Epidermal melanocyte (primary cell): ENCODE data around the gene NBPF3.

ENCODE experiments used
- DNase-seq: peaks from one replicate; pipeline ENCODE4 v3.0.0; 2011; ENCODE audit warnings: low spot score; ENCODE audit not compliant: insufficient read length

Gene NBPF3

GRCh38 chr1:21491488-21492355, 51.8 kb downstream of the NBPF3 start:
- no peak for DNase-seq

DNA sequence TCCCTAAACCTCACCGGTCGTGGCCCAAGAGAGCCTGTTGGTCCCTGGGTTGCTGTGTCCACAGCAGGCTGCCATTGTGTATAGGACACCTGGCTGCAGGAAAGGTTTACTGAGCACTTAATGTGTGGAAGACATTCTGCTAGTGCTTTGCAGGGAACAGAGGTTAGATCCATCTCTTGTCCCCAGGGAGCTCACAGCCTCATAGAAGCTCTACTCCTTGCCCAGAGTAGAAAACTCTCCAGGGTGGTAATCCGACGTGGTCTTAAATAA, 52.4 kb downstream of the NBPF3 start:
- DNase-seq, result no peak

- no peak for DNase-seq
Observed at GRCh38 chr1:21494196-21494595, 54.3 kb downstream of the NBPF3 start.

- DNase-seq, result no peak
Observed at GRCh38 chr1:21495225-21495820, 55.4 kb downstream of the NBPF3 start.

DNA sequence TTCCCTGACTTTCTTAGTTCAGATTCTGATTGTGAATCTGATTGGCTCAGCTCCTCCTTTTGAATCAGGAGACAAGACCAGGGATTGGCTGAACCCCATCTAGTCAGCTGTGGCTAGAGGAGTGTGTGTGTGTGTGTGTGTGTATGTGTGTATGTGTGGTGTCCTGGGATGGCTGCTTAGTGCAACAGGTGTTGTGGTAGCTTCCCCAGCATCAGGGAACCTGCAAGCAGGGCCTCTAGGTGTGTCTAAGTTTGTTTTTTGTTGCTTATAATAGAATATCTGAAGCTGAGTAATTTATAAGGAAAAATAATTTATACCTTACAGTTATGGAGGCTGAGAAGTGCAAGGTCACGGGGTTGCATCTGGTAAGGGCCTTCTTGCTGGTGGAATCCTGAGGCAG, 56.1 kb downstream of the NBPF3 start:
- DNase-seq, result no peak

- no peak for DNase-seq
Observed at GRCh38 chr1:21496886-21497285, 56.9 kb downstream of the NBPF3 start.

- DNase-seq, result no peak
Observed at GRCh38 chr1:21497466-21498061, 57.6 kb downstream of the NBPF3 start.

- DNase-seq, result no peak
Observed at GRCh38 chr1:21499283-21499950, 59.5 kb downstream of the NBPF3 start.

DNA sequence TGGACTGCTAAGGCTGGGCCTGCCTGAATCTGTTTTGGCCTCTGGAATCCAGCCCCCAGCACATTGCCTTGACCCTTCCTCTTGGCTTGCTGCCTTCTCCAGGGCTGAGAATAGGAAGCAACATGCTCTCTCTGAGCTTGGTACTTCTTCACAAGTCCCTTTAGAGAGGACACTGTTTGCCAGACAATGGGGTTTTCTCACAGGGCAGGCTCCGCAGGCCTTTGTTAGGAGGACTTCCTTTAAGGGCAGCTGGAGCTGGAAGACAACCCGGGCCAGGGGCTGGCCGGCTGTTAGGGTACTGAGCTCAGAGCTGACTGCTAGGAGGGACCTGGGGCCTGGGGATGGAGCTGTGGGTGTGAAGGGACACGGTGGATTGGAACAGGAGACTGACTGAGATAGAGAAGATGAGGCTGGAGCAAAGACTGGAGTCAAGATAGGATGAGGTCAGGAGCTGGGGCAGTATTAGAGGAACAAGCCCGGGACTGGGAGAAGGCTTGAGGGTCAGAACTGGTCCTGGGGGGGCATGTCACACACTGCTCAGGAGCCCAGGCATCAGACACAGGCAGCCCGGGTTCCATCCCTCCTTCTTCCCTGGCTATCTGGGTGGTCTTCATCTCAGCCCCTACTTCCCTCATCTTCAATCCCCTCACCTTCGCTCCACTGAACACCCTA, 63.9 kb downstream of the NBPF3 start:
- DNase-seq, result no peak

DNA sequence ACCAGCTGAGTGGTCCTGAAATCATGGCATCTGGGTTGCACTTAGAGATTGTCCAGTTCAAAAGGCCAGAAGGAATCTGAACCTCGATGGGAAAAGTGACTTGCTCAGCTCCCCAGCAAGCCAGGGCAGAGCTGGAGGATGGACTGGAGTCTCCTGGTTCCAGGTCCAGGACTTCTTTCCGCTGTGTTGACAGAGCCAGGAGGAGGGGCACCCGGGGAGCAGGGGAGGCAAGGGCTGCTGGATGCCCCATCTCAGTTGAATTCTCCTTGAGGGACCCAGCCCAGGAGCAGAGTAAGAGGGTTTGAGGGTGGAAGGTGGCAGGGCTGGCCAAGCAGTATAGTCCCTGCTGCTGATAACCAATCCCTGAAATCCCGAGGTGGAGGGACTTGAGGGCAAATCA, 66.9 kb downstream of the NBPF3 start:
- no peak for DNase-seq

DNA sequence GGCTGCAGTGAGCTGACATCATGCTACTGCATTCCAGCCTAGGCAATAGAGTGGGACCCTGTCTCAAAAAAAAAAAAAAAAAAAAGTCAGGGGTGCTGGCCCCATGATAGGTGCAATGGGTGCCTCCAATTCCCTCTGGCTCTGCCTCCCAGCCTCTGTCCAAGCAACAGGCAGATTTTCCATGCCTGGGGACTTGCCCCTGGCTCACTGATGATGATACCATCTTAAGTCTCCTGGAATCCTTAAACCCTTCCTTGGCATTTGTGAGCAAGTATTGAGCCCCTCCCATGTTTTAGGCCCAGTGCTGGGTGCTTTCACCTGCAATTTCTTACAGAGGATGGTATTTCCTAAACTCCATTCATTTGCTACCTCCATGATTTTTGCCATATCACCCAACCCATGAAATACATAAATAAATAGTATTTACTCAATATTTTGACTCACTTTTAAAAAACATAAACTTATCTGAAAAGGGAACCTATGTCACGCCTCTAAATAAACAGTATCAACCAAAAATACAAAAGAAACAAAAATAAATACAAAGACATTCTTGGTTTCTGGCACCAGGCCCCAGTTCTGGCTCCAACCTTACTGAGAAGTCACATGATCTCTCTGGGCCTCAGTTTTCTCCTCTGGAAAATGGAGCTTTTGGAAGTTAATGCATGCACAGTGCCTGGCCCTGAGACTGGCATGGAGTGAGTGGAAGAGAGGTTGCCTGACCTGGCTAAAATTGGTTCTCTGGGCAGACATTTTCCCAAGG, 67.8 kb downstream of the NBPF3 start:
- DNase-seq, result no peak

DNA sequence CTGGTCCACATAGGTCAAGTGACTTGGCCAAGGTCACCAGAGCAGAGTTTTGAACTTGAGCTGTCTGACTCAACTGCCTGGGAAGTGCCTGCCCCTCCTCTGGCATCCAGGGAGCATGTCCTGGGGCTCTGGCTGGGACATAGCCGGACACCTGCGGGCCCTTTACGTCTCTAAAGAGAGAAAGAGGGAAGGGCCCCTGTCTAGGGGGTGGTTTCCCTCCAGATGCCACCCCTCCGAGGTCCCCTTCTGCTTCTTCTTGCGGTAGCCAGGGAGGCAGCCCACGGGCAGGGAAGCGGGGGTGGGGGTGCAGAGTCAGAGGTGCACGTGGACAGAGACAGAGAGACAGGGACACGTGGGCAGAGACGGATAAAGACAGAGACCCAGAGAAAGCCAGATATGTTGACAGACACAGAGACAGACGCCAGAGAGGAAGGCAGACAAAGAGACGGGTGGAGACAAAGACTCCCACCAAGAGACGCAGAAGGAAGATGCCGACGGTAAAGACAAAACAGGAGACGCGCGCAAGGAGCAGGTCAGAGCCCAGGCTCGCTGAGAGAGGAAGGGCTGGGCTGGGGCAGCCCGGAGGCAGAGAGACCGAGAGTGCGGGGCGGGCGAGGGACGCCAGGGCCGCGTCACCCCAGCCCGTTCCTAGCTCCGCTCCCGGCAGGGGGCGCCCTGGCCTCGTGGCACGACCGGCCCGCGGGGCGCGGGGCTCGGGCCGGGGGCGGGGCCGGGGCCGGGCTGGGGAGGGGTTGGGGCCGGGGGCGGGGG, 68.8 kb downstream of the NBPF3 start:
- DNase-seq, result peak; percentile 71

GRCh38 chr1:21509351-21510112, 69.6 kb downstream of the NBPF3 start, which contains the start of gene ALPL:
ALPL (plus strand) TSS chr1:21509423; CDS start chr1:21554082, 44,659 bp downstream.
- no peak for DNase-seq

DNA sequence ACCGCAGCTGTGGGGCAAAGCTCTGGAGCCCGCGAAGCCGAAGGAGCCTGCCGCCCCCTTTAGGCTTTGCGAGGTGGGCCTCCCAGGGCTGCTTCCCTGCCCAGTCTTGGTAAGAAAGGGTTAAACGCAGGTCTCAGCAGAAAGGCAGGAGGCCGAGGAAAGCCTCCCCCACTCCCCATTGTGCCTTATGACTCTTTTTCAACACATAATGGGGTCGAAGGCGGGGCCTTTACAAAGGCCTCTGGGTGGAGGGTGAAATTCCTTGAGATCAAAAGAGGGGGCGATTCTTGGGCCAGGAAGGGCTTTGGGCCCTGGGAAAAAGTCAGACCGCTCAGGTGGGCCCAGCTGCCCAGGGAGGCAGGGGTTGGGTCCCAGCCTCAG, 70.2 kb downstream of the NBPF3 start:
- no peak for DNase-seq

DNA sequence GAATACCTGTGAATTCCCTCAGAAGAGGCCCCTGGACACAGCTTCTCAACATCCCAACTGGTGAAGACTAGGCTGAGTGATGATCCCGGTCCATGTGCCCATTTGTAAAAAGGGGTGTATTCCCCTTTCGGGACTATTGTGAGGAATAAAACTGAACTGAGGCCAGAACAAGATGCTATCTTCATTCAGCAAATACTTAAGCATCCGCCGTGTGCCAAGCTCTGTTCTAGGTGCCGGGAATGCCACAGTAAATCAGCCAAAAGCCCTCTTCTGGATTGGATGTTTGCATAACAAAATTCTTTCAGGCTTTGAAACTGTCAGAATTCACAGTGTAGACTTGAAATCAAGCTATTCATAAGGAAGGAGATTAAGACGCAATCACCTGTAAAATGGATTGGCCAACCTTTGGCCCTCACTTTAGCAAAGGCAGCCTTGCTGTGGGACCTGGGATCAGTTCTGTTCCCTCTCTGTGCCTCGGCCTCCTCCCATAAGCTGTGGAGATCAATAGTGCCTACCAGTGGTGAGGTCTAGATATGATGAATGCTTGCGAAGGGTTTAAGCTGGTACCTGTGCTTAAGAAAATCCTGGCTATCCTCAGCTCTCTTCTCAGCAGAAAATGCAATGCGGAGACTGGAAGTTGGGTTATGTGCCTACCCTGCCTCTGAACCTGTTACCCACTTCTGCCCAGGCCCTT, 71.1 kb downstream of the NBPF3 start:
- DNase-seq, result no peak

DNA sequence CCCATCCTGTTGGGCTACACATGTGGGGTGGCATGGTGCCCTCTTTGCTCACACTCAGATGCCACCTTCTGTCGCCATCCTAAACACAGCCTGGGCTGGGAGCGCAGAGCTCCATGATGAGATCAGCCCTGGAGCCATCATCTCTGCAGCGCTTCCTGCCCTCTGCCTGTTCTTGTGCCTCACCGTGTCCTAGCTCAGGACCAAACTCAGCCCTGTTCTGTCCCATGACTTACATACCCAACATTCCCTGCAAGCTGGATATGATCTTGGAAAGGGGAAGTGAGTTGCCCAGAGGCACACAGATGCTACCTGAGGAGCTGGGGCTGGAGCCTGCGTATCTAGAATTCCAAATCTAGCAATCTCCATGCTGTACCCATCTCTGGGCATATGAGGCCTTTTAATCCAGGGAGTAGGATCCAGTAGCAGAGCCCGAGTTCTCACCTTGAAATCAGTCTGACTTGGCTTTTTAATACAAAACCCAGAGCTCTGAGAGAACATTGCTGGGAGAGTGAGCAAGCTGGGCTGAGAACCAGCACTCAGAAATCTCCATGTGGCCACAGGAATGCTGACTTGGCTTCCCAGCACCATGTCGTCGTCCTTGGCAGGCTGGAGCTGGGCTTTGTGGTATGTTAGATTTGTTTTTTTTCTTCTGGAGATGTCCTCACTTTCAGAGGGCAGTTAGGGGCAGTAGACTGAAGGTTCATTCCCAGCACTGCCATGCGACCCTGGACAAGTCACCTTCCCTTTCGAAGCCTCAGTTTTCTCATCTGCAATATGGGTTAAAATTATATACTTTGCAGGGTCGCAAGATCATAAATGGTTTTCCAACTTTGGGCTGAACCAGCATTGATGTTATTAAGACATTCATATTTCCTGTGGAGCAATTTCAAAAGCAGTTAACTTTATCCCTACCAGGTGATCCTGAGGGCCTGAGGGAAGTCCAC, 71.9 kb downstream of the NBPF3 start:
- peak; percentile 92 for DNase-seq

DNA sequence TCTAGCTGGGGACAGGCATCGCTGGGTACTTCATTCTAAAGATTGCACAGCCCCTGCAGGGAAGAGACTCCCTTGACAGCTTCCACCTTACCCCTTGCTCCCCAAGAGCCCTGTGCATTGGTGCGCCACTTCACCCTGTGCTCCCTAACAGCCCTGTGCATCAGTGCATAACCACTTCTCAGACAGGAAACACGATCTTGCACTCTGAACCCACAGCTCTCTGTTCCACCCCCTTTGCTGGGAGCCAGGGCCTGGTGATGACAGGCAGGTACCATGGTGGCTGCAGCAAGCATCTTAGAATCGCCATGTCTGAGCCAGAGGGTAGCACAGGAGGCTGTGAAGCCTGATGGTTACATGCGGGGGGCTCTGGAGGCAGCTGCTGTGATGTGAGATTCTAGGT, 74.3 kb downstream of the NBPF3 start:
- no peak for DNase-seq

DNA sequence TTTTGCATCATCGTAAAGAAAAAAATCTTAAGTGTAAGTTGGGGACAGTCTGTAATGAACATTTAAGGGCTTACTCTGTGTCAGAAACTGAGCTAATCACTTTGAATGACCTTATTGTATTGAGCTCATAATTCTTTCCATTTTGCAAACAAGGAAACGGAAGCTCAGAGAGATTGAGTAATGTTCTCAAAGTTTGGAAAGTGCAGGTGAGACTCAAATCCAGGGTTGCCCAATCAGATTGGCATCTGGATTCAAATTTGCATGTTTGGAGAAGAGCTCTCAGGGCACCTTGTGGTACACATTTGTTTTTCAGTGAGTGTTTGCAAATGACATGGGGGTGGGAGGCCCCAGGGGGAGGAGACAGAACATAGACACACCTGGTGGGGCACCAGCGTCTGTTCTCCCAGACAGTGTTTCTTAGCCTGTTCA, 77.2 kb downstream of the NBPF3 start:
- DNase-seq, result no peak
